ENCODE measurements around the gene SHD.

- TF ChIP-seq CTCF (IDR thresholded peaks at IDR 0.05) (no peak), TCF7L2 (IDR thresholded peaks at IDR 0.05; ENCODE audit: low read depth, low read length) (no peak), POLR2AphosphoS5 (IDR thresholded peaks at IDR 0.05; ENCODE audit: low read depth, low read length) (no peak), SIN3A (IDR thresholded peaks at IDR 0.05; ENCODE audit: borderline replicate concordance, insufficient read depth, low read depth, low read length) (no peak), REST (IDR thresholded peaks at IDR 0.05; ENCODE audit: insufficient read depth in 1 of 2, low read depth in 2 of 2, low read length in 1 of 2) (no peak)
These were observed 59.6 kb downstream of the SHD start, which contains the start of gene STAP2 for GRCh38 chr19:4338441-4339355.
